Stimulated activated CD4-positive, alpha-beta T cell treated with anti-CD3 and anti-CD28 coated beads, TNF-alpha, amount 100 ng/mL, for 24 hours (primary cell): ENCODE measurements around the gene CTDSPL.
"Not testable (repeated sequence)": the region's sequence is repeated elsewhere in the genome, so short reads cannot be mapped to it uniquely, and the experiment has no call there.

Source experiments
- DNase-seq, 3 experiments: peaks; one replicate each; pipeline ENCODE4 v3.0.0-alpha.2; 2020; ENCODE audit warnings: low read depth in 3 of 3

CTDSPL gene

DNA sequence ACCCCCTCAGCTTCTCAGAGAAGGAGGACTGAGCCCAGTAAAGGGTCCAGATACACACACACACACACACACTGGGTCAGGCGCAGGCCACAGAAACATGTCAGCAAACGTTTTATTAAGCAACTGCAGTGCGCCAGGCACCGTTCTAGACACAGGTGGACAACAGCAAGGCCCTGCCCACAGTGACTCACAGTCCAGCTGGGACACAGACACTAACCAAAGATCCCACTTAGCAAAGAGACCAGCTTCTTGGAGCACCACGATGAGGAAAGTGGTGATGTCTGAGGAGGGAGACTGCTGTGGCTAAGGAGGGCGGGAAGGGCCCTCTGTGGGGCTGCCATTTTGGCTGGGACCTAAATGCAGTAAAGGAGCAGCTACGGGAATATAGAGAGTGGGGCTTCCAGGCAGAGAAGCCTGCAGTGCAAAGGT is 126.1 kb downstream of the CTDSPL start:
- no peak for DNase-seq

DNA sequence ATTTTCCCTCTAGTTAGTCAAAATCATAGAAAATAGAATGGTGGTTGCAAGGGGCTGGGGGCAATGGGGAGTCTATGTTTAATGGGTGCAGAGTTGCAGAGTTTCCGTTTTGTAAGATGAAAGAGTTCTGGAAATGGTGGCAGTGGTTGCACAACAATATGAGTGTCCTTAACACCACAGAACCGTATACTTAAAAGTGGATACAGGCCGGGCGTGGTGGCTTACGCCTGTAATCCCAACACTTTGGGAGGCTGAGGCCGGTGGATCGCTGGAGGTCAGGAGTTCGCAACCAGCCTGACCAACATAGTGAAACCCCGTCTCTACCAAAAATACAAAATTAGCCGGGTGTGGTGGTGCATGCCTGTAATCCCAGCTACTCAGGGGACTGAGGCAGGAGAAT is 126.7 kb downstream of the CTDSPL start:
- not testable (repeated sequence) for DNase-seq

DNA sequence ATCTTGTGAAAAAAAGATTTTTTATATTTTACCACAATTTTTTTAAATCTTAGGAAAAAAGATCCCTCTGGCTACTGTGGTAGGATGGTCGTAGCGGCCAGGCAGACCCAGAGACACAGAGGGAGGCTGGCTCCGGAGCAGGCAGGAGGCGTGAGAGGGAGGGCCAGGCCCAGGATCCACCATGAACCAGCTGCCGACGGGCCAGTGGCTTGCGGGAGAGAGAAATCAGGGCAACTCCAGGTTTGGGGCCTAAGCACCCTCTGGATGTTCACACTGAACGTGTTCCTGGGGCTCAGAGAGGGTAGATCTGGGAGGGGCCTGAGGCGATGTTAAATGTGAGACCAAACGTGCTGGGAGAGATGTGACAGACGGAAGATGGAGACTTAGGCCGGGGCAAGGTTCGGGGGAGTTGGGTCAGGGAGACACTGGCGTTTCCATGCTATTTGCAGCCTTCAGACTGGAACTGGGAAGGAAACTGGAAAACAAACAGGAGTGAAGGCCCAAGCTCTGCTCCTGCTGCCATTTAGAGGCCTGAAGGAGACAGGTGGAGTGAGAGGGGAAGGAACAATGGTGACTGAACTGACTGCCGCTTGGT is 127.3 kb downstream of the CTDSPL start:
- no peak for DNase-seq

DNA sequence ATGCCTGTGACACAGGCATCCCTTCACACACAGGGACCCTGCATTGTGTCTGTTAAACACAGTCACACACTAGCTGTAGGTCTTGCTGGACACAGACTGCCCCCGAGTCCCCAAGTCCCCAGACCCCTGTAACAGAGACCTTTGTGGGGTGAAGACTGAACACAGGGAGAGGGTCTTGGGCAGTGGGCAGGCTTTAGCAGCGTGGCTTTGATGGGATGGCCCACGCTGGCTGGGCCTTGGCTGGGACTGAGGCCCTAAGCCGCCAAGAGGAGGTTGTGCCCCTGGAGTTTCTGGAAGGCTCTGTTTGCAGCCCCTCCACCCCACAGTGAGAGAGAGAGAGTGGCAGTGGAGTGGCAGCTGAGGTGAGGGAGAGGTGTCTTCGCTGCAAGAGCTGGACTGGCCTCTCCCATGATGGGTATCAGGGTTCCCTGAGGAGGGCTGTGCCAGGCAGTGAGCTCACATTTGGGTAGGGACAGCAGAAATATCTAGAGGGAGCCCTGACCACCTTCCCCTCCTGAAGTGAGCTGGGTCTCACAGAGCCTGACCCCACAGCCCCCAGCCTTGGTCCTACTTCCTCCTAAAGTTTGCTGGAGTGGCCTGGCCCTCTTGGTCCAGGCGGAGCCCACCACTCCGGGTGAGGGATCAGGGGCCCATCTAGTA is 128.3 kb downstream of the CTDSPL start:
- no peak for DNase-seq

DNA sequence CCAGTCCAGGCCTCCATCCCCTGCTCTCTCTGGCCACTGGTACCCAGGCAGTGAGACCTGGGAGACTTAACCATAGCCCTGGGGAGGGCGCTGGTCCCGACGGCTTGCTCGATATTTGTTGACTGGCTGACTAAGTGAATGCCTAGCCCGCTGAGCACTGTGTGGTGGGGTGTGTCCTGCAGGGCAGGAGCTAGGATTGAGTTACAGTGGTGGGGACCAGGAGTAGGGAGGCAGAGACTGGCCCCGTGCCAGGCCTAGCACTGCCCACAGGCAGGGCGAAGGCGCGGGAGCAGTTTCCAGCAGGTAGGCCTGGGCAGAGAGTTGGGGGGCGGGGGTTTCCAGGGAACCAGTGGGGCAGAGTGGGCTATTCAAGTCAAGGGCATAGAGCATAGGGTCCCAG is 128.8 kb downstream of the CTDSPL start, which contains the start of gene VILL:
Gene VILL (plus strand): TSS at position 260 of the 400 bp plus-strand sequence. CDS start 2,887 bp downstream, outside the sequence.
- DNase-seq = no peak

DNA sequence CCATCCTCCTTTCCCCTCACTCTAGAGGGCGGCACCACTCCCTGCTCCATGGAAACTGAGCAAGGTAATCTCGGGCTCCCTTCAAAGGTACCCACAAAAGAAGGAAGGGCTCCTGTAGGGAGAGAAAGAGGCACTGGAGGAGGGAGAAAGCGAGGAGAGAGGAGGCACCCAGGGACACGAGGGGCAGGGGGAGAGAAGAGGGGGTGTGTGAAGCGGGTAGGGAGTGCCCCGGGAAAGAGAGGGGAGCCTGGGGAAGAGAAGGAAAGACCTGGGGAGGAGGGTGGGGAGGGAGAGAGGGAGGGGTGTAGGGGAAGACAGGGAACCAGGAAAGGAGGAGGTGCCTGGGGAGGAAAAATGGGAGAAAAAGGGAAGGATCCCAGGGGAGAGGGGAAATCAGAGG is 129.4 kb downstream of the CTDSPL start:
- no peak for DNase-seq

DNA sequence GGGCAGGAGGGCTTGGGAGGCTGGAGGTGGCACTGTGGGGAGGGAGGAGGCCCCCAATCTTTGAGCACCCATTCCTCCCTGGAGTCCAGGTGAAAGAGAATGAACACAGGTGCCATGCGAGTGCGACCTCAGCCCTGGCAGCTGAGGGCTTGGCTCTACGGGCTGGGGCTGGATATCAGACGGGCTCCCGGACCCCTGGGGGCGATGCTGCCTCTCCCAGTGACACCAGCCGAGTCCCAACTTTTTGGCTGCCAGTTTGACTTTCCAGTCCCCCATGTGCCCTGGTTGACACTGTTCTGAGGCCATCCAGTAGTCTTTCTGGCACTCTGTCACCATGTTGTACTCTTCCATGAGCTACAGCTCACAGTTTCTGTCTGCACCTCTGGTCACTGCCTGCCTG is 130.1 kb downstream of the CTDSPL start:
- DNase-seq = no peak

DNA sequence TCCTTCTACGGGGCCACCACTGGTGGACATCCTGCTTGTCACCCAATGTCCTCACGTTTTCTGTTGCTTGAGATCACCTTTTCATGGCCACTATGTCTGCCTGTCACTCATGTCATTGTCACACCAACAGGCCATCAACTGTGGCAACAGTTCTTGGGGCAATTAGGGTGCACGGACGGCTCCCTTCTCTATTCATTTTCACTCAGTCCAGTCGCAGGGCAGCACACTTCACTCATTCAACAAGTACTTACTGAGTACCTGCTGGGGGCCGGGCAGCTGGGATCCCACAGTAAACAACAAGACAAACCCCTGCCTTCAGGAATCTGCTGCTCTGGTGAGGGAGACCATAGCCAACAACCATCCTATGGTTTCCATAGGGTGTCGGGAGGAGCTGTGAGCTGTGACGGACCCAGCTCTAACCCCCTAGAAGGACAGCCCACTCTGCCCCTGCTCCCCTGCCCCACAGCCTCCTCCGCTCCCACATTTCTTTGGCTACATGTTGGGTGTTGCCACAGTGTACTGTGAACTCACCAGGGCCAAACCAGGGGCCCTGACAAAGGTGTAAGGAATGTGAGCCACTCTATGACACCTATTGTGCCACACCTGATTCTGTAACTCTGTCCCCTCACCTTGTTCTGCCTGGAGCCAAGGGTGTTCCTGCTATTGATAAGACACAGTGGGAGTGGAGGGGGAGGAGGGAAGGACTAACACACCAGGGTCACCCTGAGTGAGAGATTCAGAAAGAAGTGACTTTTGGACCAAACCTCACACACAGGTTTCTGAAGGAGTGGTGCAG is 130.8 kb downstream of the CTDSPL start:
- DNase-seq = no peak

DNA sequence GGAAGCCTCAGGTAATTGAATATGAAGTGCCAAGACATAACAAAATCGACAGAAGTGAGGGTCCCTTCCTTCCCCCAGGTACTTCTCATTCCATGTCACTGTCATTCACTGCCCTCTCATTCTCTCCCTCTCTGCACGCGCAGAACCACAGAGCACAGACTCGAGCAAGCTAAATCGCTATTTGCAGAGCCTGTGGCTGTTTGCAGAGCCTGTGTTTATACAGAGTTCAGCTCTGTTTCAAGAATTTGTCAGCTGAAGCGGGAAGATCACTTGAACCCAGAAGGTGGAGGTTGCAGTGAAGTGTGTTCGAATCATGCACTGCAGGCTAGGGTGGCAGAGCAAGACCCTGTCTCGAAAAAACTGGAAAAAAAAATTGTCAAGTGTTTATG is 131.4 kb downstream of the CTDSPL start:
- no peak for DNase-seq

DNA sequence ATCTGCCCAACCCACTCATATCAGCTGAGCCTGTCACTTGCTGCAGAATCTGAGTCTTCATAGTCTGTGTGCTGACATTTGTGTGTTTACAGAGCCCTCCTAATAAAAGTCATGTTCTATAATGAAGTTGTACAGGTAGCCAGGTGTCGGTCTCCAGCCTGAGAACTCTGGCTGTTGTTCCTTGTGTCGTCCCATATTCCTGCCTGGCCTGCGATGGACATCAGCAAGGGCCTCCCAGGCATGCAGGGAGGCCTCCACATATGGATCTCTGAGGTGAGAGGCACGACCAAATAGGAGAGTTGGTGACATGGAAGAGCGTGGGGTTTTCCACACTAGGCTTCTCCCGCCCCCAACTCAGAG is 131.8 kb downstream of the CTDSPL start:
- DNase-seq = no peak

DNA sequence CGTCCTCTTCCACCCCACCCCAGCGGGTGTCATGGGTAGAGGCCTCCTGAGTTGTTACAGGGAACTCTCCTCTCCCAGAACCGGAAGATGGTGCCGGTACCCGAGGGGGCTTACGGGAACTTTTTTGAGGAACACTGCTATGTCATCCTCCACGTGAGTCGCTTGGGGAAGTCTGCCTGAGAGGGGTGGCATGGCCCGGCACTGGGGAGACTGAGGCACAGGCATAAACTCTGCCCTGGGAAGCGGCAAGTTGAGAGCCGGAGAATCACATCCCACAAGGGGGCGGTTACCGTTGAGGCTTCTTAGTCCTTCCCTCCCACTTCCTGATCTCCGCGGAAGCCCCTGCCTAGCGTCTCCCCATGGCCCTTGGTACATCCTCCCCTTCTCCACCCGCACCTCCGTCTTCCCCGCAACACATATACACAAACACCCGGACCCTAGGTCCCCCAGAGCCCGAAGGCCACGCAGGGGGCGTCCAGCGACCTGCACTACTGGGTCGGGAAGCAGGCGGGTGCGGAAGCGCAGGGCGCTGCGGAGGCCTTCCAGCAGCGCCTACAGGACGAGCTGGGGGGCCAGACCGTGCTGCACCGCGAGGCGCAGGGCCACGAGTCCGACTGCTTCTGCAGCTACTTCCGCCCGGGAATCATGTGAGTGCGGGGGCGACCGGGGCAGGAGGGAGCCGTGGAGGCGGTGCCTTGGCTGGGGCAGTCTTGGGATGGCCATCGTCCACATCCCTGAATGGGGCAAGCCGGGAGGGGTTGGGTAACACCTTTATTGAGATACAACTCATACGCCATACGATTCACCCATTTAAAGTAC is 132.3 kb downstream of the CTDSPL start:
- peak; percentile 54 to 78 (median 57) for DNase-seq

DNA sequence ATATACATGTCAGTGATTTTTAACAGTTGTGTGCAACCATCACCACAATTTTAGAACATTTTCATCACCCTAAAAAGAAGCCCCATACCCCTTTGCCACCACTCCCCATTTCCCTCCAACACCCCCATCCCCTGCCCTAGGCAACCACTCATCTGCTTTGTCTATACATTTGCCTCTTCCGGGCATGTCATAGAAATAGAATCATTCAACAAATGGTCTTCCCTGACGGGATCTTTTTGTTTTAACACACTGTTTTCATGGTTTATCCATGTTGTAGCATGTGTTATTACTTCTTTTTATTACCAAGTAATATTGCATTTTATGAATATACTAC is 132.9 kb downstream of the CTDSPL start:
- no peak for DNase-seq

DNA sequence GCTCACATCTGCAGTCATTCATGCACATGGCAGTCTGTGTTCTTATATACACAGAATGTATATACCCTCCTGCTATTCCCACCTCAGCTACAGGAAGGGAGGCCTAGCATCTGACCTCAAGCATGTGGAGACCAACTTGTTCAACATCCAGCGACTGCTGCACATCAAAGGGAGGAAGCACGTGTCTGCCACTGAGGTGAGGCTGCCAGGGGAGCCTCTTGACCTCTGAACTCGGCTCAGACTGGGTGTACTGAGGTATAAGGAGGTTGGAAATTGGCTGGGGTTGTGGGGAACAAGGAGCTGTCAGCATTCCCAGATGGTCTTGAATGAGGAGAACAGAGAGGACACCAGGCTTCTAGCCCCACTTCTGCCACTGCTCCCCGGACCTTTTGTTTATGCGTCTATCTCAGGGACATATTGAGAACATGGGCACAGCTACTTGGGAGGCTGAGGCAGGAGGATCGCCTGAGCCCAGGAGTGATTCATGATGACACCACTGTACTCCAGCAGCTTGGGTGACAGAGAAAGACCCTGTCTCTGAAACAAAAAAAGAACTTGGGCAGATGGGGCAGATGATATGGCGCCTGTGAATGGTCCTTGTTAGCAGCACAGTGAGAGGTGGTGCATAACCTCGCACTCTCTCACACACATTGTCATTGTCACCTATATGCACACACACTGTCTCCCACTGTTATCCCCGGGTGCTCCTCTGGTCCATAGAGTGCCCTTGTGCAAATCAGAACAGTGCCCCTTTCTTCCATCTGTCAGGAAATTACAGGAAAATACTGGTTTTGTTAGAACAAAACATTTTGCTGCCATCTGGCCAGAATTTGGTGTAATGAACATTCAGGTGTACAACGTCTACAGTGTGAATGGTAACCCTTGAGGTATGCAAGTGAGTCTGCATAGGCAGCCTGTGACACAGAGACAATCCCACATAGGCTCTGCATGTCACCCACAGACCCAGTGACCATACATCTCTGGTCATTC is 134.3 kb downstream of the CTDSPL start:
- no peak for DNase-seq

DNA sequence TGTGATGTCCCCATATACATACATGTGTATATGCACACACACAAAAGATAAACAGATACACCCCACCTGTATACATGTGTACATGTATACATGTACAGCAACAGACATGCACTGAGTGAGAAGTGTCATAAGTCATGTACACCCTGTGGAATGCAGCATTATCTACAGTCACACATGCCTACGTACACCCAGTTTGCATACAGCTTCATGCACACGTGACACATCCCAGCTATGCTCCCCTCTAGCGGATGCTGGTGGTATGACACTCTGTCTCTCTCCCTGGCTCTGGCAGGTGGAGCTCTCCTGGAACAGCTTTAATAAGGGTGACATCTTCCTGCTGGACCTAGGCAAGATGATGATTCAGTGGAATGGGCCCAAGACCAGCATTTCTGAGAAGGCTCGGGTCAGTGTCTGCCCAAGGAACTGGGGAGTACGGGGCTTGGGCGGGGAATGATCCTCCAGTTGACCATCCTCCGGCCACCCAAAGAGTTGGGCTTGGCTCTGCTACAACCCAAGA is 135.2 kb downstream of the CTDSPL start:
- peak; percentile 68 to 85 (median 74) for DNase-seq

DNA sequence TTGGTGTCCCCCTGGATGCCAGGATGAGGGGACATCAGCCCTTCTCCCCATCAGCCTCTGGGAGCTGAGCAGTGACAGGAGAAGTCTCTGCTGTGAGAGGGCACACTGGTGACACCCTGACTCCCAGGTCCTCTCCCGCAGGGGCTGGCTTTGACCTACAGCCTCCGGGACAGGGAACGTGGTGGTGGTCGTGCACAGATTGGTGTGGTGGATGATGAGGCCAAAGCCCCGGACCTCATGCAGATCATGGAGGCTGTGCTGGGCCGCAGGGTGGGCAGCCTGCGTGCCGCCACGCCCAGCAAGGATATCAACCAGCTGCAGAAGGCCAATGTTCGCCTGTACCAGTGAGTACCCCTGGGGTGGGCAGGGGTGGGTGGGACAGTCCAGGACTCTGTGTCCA is 135.7 kb downstream of the CTDSPL start:
- DNase-seq = no peak

DNA sequence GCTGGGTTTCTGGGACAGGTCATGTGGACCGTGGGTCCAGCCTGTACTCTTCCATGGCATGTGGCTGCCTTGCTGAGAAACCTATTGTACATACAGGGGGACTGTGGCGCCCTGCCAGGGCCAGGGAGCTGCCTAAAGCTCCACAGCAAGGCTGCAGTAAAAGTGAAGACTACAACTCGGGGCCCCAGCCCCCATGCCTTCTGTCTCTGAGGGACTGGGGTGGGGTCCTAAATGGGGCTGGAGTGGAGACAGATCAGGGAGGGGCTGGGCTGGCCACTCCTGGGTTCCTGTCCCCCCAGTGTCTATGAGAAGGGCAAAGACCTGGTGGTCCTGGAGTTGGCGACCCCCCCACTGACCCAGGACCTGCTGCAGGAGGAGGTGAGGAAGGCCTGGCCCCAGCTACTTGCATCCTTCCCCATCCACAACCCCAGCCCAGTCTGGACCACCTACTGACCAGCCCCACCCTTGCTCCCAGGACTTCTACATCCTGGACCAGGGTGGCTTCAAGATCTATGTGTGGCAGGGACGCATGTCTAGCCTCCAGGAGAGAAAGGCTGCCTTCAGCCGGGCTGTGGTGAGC is 136.2 kb downstream of the CTDSPL start:
- DNase-seq = no peak

DNA sequence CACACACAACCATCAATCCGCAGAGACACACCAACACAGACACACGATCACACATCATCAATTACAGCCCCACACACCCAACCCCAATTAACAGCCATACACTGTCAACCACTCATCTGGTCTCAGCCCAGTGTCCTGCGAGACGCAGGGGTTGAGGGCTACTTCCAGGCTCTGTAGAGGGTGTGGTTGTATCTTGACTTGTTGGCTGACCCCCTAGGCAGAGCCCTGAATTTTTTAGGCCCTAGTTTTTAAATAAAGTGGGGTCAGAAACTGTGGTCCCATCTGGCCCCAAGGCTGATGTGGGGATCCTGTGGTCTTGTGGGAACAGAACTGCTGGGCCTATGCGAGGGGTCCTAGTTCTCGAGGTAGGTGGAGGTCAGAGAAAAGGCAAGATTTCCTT is 138.2 kb downstream of the CTDSPL start:
- DNase-seq = no peak

DNA sequence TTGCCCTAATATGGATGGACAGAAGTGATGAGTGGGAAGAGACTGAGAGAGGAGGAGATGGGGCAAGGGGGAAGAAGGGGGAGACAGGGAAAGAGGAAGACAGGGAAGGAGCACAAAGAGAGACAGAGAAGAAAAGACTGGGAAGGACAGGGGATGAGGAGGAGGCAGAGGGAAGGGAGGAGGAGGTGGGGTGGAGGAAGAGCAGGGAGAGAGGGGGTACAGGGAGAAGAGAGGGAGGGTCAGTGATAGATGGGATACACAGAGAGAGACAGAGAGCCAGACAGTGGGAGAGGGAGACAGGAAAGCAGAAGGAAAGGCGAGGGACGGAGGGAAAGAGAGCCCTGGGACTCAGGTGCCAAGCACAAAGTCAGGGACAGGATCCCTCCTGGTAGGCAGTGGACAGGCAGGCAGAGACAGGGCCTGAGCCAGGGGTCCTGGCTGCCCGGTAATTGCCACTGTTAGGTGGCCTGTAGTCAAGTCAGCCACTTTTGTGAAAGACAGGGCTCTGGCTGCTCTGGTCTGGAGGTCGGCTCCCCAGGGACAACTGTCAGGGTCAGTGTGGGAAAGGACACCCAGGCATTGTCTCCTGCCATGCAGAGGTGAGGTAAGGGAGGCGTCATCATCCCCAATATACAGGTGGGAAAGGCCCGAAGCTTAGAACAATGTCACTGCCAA is 138.7 kb downstream of the CTDSPL start:
- no peak for DNase-seq

DNA sequence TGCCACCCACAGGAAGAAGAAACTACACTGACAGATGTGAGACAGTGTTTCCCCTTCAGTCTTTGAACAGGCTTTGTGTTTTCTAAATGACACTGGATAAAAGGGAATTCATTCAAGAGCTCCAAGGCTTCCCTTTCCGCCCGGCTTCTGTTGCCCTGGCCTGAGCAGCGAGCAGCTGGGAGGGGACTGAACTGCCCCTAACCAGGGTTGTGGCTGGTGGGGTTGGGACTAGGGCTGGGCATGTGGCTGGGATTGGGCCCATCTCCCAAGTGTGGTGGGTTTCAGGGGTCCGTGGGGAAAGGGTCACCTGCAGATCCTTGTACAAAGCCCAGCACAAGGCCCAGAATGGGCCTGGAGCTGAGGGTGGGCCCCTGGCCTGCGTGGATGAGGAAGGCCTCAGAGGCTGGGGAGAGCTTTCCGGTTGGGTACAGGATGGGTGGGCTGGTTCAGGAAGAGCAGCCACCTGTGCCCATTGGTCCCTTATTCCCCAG is 139.3 kb downstream of the CTDSPL start:
- DNase-seq = no peak
